SK-N-SH (cell line): Measurements from ENCODE around the gene YY1. TPM values are rescaled to one million over a fixed set of nuclear protein-coding genes. Genes with fewer than 3 reads are reported as not detected.
A peak's percentile ranks its signal among the peaks of the same experiment; 100 is the strongest.

Experiments
- CTCF ChIA-PET: fragments of 300-600, 350-600 bp; formaldehyde crosslinking; extraction: SDS; loops from one replicate; lab custom pipeline; 2021; lab: Yijun Ruan, JAX
- POLR2A ChIA-PET: fragments of 350-600 bp; sonication (Branson Sonifier 250); formaldehyde crosslinking; extraction: SDS; loops from one replicate; lab custom pipeline; 2020; ENCODE audit warnings: antibody characterized with exemption, inconsistent platforms; lab: Yijun Ruan, JAX
- DNase-seq: peaks from one replicate; pipeline ENCODE4 v3.0.0; 2012
- H2AFZ ChIP-seq: fragments of 200-600 bp; sonication (generic); 2 replicates; pipeline ENCODE4 v1.8.1; 2016; ENCODE audit warnings: antibody characterized with exemption, mild to moderate bottlenecking, low read depth
- H3F3A ChIP-seq: fragments of 200-600 bp; sonication (generic); replicated peaks from 2 replicates; pipeline ENCODE3; 2016; ENCODE audit warnings: antibody characterized with exemption, mild to moderate bottlenecking; ENCODE audit not compliant: insufficient read depth
- H3K27ac ChIP-seq, 2 experiments: fragments of 200-500 bp in 1 of 2; fragments of 200-600 bp in 1 of 2; sonication (Bioruptor generic) in 1 of 2; sonication (generic), shearing (Covaris generic) in 1 of 2; 2 replicates each; pipeline versions ENCODE4 v1.5.1 to v1.6.1; 2014 to 2016; ENCODE audit warnings: low read depth in 2 of 2, inconsistent platforms in 1 of 2, low read length in 1 of 2, mild to moderate bottlenecking in 1 of 2, mixed read lengths in 1 of 2
- H3K27me3 ChIP-seq: fragments of 200-600 bp; sonication (generic), shearing (Covaris generic); 2 replicates; pipeline ENCODE4 v1.6.1; 2016; ENCODE audit warnings: mixed run types; ENCODE audit not compliant: insufficient read depth
- H3K36me3 ChIP-seq, 2 experiments: fragments of 200-500 bp in 1 of 2; fragments of 200-600 bp in 1 of 2; sonication (Bioruptor generic) in 1 of 2; sonication (generic) in 1 of 2; replicated peaks in 1 of 2; 2 replicates each; pipeline versions ENCODE3 to v1.5.1; 2014 to 2016; ENCODE audit warnings: low read length in 1 of 2, mild to moderate bottlenecking in 1 of 2; ENCODE audit not compliant: insufficient read depth in 2 of 2, control insufficient read depth in 1 of 2
- H3K4me1 ChIP-seq, 2 experiments: fragments of 200-500 bp in 1 of 2; fragments of 200-600 bp in 1 of 2; sonication (Bioruptor generic) in 1 of 2; sonication (generic), shearing (Covaris generic) in 1 of 2; 2 replicates each; pipeline versions ENCODE4 v1.5.1 to v1.6.1; 2014 to 2016; ENCODE audit warnings: low read depth in 1 of 2, low read length in 1 of 2, mixed run types in 1 of 2; ENCODE audit not compliant: insufficient read depth in 2 of 2, control insufficient read depth in 1 of 2
- H3K4me2 ChIP-seq: fragments of 200-600 bp; sonication (generic), shearing (Covaris generic); 2 replicates; pipeline ENCODE4 v1.6.1; 2017; ENCODE audit warnings: mixed run types
- H3K4me3 ChIP-seq, 2 experiments: fragments of 200-500 bp in 1 of 2; fragments of 200-600 bp in 1 of 2; sonication (Bioruptor generic) in 1 of 2; sonication (generic), shearing (Covaris generic) in 1 of 2; 2 replicates each; pipeline versions ENCODE4 v1.5.1 to v1.8.1; 2014 to 2016; ENCODE audit warnings: low read depth in 2 of 2, inconsistent platforms in 1 of 2, low read length in 1 of 2, mild to moderate bottlenecking in 1 of 2, mixed read lengths in 1 of 2, moderate library complexity in 1 of 2
- H3K79me2 ChIP-seq: fragments of 200-600 bp; sonication (generic); 2 replicates; pipeline ENCODE4 v1.8.1; 2017; ENCODE audit warnings: mild to moderate bottlenecking; ENCODE audit not compliant: insufficient read depth
- H3K9ac ChIP-seq: fragments of 200-600 bp; sonication (generic); 2 replicates; pipeline ENCODE4 v1.6.1; 2017; ENCODE audit warnings: mixed run types
- H3K9me2 ChIP-seq: fragments of 200-600 bp; sonication (generic); 2 replicates; pipeline ENCODE4 v1.6.1; 2017; ENCODE audit warnings: mixed run types
- H3K9me3 ChIP-seq: fragments of 200-600 bp; sonication (generic); 2 replicates; pipeline ENCODE4 v1.6.1; 2017; ENCODE audit warnings: mixed run types, mild to moderate bottlenecking, moderate library complexity
- H4K20me1 ChIP-seq: fragments of 200-600 bp; sonication (generic); 2 replicates; pipeline ENCODE4 v1.6.1; 2017; ENCODE audit warnings: mild to moderate bottlenecking, mixed run types; ENCODE audit not compliant: insufficient read depth
- EP300 ChIP-seq, 2 experiments: IDR thresholded peaks; 2 replicates each; pipeline versions ENCODE4 v1.4.0 to v1.6.1; 2012; ENCODE audit warnings: borderline replicate concordance in 1 of 2, low read depth in 1 of 2, low read length in 1 of 2
- FOSL2 ChIP-seq: IDR thresholded peaks from 2 replicates; pipeline ENCODE4 v1.4.0; 2012; ENCODE audit warnings: low read depth, mild to moderate bottlenecking, moderate library complexity, borderline replicate concordance
- FOXM1 ChIP-seq: IDR thresholded peaks from 2 replicates; pipeline ENCODE4 v1.4.0; 2012; ENCODE audit warnings: low read depth, mild to moderate bottlenecking
- GATA2 ChIP-seq: sonication (generic); formaldehyde crosslinking; IDR thresholded peaks from 2 replicates; pipeline ENCODE4 v1.5.0; 2020; ENCODE audit warnings: mild to moderate bottlenecking, missing genetic modification reagents
- RAD21 ChIP-seq: IDR thresholded peaks from 2 replicates; pipeline ENCODE4 v1.6.1; 2012; ENCODE audit warnings: mild to moderate bottlenecking, low read length
- RFX5 ChIP-seq: IDR thresholded peaks from 2 replicates; pipeline ENCODE4 v1.6.1; 2012; ENCODE audit warnings: mild to moderate bottlenecking, improper control_type of control experiment, low read length
- RXRA ChIP-seq: IDR thresholded peaks from 2 replicates; pipeline ENCODE4 v1.4.0; 2012; ENCODE audit warnings: low read depth, mild to moderate bottlenecking, borderline replicate concordance
- SIN3A ChIP-seq: IDR thresholded peaks from 2 replicates; pipeline ENCODE4 v1.6.1; 2012; ENCODE audit warnings: low read depth, mild to moderate bottlenecking, low read length, moderate library complexity, borderline replicate concordance
- WGBS: methylation state at CpG from one replicate; pipeline ENCODE4 v1.1.6; 2017; ENCODE audit warnings: low lambda C conversion rate; 5-methylcytosine and 5-hydroxymethylcytosine counted together
- polyA plus RNA-seq, 3 experiments: library from polyadenylated mRNA; depleted of rRNA; stranded (reverse); fragments of >200 nt; gene quantifications; 2 replicates each; pipeline ENCODE4 v1.2.3, GENCODE V29; 2012
- TF ChIP-seq, protein P1 (sequence below): IDR thresholded peaks from 2 replicates; pipeline ENCODE4; 2012
- TF ChIP-seq, protein P2 (sequence below): IDR thresholded peaks from 2 replicates; pipeline ENCODE4 v1.4.0; 2012; ENCODE audit warnings: low read depth, borderline replicate concordance
- TF ChIP-seq, protein P3 (sequence below): IDR thresholded peaks from 2 replicates; pipeline ENCODE4 v1.4.0; 2012; ENCODE audit warnings: low read depth, borderline replicate concordance

YY1 gene
- polyA plus RNA-seq, 1 of the 3 experiments (the other 2 are of a cell fraction), result 18.1 TPM

DNA sequence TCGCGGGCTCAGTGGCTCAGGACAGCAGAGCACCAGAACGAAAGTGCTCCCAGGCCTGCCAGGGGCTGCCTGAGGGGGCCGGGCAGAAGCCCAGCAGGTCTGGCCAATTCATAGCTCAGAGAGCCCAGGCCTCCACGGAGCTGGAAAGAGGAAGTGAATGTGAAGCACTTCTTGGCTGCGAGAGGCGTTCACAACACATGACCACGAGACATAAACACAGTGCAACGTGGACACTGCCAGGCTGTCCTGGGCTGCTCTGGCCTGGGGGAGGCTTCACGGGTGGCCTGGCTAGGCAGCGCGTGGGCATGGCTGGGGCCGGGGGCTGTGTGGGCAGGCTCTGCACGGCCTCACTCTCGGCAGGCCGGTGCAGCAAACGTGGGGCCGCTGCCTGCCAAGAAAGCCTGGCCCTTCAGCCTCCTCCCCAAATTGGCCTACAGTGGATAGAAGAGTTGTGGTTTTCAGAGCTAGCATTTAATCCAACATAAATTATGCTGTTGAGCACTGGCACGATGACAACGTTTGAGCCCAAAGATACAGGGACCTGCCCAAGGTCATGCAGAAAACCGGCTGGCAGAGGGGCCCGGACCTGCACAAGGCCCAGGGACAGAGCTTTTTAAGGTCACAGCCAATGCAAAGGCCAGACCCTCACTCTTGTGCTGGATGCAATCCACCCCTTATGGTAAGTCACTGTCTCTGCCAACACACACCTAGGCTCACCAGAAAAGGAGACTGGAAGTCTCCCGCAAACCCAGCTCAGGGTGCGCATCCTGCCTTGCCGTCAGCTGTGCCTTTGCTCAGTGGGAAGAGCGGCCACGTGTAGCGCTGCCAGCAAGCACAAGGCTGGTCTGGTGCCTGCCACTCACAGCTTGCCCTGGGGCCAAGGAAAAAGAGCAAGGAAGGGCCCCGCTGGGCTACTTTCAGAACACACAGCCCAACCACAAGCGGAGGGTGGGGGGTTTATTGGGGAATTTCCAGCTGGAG lies 58.7 kb downstream of the YY1 start:
- no peak overlapping the region for H2AFZ ChIP-seq
- H3K36me3 ChIP-seq, result peaks cover 0 to 4% of the 10 kb centered on the region in 2 experiments
- H3K9me2 ChIP-seq, result no peaks in the 10 kb centered on the region
- peaks cover 19% of the 10 kb centered on the region; the same call in 1 of the 2 replicates for H4K20me1 ChIP-seq
- H3K9me3 ChIP-seq, result no peaks in the 10 kb centered on the region
- H3K4me2 ChIP-seq, result no peak overlapping the region
- TF ChIP-seq EP300 (IDR thresholded peaks at IDR 0.05; ENCODE audit: borderline replicate concordance in 1 of 2, low read depth in 1 of 2, low read length in 1 of 2), result no peak
- TF ChIP-seq FOSL2, result no peak
- TF ChIP-seq, protein P1, sequence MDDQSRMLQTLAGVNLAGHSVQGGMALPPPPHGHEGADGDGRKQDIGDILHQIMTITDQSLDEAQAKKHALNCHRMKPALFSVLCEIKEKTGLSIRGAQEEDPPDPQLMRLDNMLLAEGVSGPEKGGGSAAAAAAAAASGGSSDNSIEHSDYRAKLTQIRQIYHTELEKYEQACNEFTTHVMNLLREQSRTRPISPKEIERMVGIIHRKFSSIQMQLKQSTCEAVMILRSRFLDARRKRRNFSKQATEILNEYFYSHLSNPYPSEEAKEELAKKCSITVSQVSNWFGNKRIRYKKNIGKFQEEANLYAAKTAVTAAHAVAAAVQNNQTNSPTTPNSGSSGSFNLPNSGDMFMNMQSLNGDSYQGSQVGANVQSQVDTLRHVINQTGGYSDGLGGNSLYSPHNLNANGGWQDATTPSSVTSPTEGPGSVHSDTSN, result no peak
- TF ChIP-seq, protein P2, sequence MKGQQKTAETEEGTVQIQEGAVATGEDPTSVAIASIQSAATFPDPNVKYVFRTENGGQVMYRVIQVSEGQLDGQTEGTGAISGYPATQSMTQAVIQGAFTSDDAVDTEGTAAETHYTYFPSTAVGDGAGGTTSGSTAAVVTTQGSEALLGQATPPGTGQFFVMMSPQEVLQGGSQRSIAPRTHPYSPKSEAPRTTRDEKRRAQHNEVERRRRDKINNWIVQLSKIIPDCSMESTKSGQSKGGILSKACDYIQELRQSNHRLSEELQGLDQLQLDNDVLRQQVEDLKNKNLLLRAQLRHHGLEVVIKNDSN, result no peak
- no peak for TF ChIP-seq RAD21
- TF ChIP-seq, protein P3, sequence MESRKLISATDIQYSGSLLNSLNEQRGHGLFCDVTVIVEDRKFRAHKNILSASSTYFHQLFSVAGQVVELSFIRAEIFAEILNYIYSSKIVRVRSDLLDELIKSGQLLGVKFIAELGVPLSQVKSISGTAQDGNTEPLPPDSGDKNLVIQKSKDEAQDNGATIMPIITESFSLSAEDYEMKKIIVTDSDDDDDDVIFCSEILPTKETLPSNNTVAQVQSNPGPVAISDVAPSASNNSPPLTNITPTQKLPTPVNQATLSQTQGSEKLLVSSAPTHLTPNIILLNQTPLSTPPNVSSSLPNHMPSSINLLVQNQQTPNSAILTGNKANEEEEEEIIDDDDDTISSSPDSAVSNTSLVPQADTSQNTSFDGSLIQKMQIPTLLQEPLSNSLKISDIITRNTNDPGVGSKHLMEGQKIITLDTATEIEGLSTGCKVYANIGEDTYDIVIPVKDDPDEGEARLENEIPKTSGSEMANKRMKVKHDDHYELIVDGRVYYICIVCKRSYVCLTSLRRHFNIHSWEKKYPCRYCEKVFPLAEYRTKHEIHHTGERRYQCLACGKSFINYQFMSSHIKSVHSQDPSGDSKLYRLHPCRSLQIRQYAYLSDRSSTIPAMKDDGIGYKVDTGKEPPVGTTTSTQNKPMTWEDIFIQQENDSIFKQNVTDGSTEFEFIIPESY, result no peak
- TF ChIP-seq FOXM1, result no peak
- no peak for TF ChIP-seq SIN3A
- no peak overlapping the region for H3K4me3 ChIP-seq
- H3F3A ChIP-seq, result peaks cover 2% of the 10 kb centered on the region
- 94% methylated on average over 15 of the region's 30 CpGs for WGBS
- ChIA-PET CTCF (interaction anchor here (1.0 to 3.7 kb wide), 4 partner anchors 11 to 80 kb away, joined by 3 to 40 read pairs (median 8); no protein-coding TSS in a partner anchor), POLR2A (no interaction called here)
- DNase-seq, result peak; percentile 30
- no peaks in the 10 kb centered on the region; a peak in 1 of 4 replicates for H3K4me1 ChIP-seq
- H3K27me3 ChIP-seq, result no peaks in the 10 kb centered on the region
- peaks cover 31% of the 10 kb centered on the region for H3K79me2 ChIP-seq
- no peak overlapping the region; a peak in 1 of 4 replicates for H3K27ac ChIP-seq
- no peak overlapping the region for H3K9ac ChIP-seq

DNA sequence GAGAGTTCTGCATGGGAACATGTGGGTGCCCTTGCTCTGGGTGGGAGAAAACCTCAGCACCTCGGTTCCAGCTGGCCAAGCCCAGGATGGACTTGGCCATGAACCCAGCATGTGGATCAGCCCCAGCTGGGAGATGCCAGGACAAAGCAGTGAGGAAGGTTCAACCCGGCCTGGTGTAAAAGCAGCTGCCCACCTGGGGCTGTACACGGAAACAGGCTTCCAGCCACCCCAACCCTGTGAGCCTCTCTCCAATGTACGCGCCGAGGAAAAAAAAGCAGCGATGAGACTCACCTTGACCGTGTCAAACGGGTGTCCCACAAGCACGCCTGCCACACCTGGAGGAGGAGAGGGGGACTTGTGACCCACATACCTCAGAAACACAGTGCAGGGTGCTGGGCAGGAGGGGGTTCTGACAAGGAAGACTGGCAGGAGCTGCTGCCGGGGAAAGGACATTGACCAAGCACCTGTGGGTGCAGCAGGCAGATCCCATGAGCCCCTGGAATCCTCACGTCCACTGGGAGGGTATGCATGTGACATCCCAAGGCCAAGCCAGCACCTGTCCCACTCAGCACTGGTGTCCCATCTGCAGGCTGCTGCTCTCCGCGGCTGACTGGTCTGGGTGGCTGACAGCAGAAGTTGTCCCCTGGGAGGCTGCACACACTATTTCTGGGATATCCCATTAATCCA lies 59.8 kb downstream of the YY1 start:
- peaks cover 28% of the 10 kb centered on the region for H4K20me1 ChIP-seq
- no peaks in the 10 kb centered on the region for H3K9me2 ChIP-seq
- no peak for DNase-seq
- H3K4me2 ChIP-seq, result no peak overlapping the region
- no peaks in the 10 kb centered on the region for H3K9me3 ChIP-seq
- no peak overlapping the region for H3K27ac ChIP-seq
- H3K36me3 ChIP-seq, result peaks cover 0 to 2% of the 10 kb centered on the region in 2 experiments
- no peaks in the 10 kb centered on the region for H3K27me3 ChIP-seq
- H3K4me1 ChIP-seq, result peaks cover 0 to 4% of the 10 kb centered on the region in 2 experiments; a peak in 1 of 4 replicates
- 95% methylated on average over 12 of the region's 14 CpGs for WGBS
- CTCF ChIA-PET, result interaction anchor here (1.0 to 1.6 kb wide), 2 partner anchors 13 to 14 kb away, joined by 6 to 9 read pairs; no protein-coding TSS in a partner anchor
- H3K9ac ChIP-seq, result no peak overlapping the region
- H2AFZ ChIP-seq, result no peak overlapping the region
- no peak overlapping the region for H3K4me3 ChIP-seq
- H3K79me2 ChIP-seq, result peaks cover 40% of the 10 kb centered on the region
- H3F3A ChIP-seq, result peaks cover 2% of the 10 kb centered on the region
- no peak for TF ChIP-seq RFX5
- TF ChIP-seq RXRA, result no peak
- TF ChIP-seq FOSL2, result no peak
- TF ChIP-seq GATA2 (CRISPR knock-in tag), result no peak
- POLR2A ChIA-PET, result no interaction called here
